Fibroblast of the aortic adventitia (primary cell): ENCODE measurements around the gene UQCRC1. TPM values are rescaled to one million over a fixed set of nuclear protein-coding genes. Genes with fewer than 3 reads are reported as not detected.

ENCODE experiments used
- DNase-seq: peaks from one replicate; pipeline ENCODE4 v3.0.0-alpha.2; 2010; ENCODE audit warnings: low read depth
- H3K4me3 ChIP-seq: 2 replicates; pipeline ENCODE4 v1.5.1; 2011; ENCODE audit warnings: low read depth, mild to moderate bottlenecking, control low read depth, low read length, moderate library complexity
- CTCF ChIP-seq: IDR thresholded peaks from 2 replicates; pipeline ENCODE4 v1.5.1; 2011; ENCODE audit warnings: mild to moderate bottlenecking, low read length, control low read depth, inconsistent platforms; ENCODE audit not compliant: insufficient read depth
- total RNA-seq: library from RNA; depleted of rRNA; stranded (reverse); fragments of >200 nt; gene quantifications from 2 replicates; pipeline ENCODE4 v1.2.3, GENCODE V29; 2012; ENCODE audit warnings: low replicate concordance

The UQCRC1 gene
- total RNA-seq, 1 donor, result 196 TPM

- no peak for TF ChIP-seq CTCF
- H3K4me3 ChIP-seq, result no peak overlapping the region
- no peak for DNase-seq
Observed at GRCh38 chr3:48641396-48641795, 31.9 kb upstream of the UQCRC1 start.

- no peak for DNase-seq
- H3K4me3 ChIP-seq, result no peak overlapping the region
- no peak for TF ChIP-seq CTCF
Observed at GRCh38 chr3:48639944-48640606, 30.6 kb upstream of the UQCRC1 start.

- TF ChIP-seq CTCF, result no peak
- H3K4me3 ChIP-seq, result no peak overlapping the region
- no peak for DNase-seq
Observed at GRCh38 chr3:48637305-48637704, 27.9 kb upstream of the UQCRC1 start.

- peak overlapping the region; percentile 89 for H3K4me3 ChIP-seq
- no peak for TF ChIP-seq CTCF
- DNase-seq, result no peak
Observed at GRCh38 chr3:48636149-48636655, 26.8 kb upstream of the UQCRC1 start.

GRCh38 chr3:48635222-48636021 is 26.0 kb upstream of the UQCRC1 start, which contains the start of gene SLC26A6:
SLC26A6 (minus strand) TSS chr3:48635461; CDS start chr3:48635393, 68 bp downstream.
- peak; percentile 60 for TF ChIP-seq CTCF
- peak; percentile 91 for DNase-seq
- peak within 1 kb of the TSS; percentile 89 for H3K4me3 ChIP-seq

- TF ChIP-seq CTCF, result no peak
- DNase-seq, result peak; percentile 53
- H3K4me3 ChIP-seq, result peak overlapping the region; percentile 89
Observed at GRCh38 chr3:48634661-48635221, 25.3 kb upstream of the UQCRC1 start.
